Smooth muscle cell (in vitro differentiated cells): ENCODE results near the gene NOLC1. TPM values are rescaled to one million over a fixed set of nuclear protein-coding genes. Genes with fewer than 3 reads are reported as not detected.

ENCODE experiments used
- DNase-seq: peaks from one replicate; lab custom pipeline; 2025; ENCODE audit not compliant: unreplicated experiment; lab: John Stamatoyannopoulos, UW
- H2AFZ ChIP-seq: fragments of 200-600 bp; sonication (generic); 2 replicates; pipeline ENCODE4 v1.6.0; 2016; ENCODE audit warnings: antibody characterized with exemption, low read depth, mild to moderate bottlenecking
- H3F3A ChIP-seq: fragments of 200-600 bp; sonication (generic); 2 replicates; pipeline ENCODE4 v1.6.0; 2017; ENCODE audit warnings: antibody characterized with exemption, low read depth
- H3K27ac ChIP-seq: fragments of 200-600 bp; sonication (generic); 2 replicates; pipeline ENCODE4 v1.5.1; 2016; ENCODE audit warnings: low read depth, mild to moderate bottlenecking
- H3K27me3 ChIP-seq: fragments of 200-600 bp; sonication (generic); 2 replicates; pipeline ENCODE4 v1.6.1; 2016; ENCODE audit warnings: low read depth, mild to moderate bottlenecking
- H3K36me3 ChIP-seq: fragments of 200-600 bp; sonication (generic); 2 replicates; pipeline ENCODE4 v1.5.1; 2016; ENCODE audit warnings: low read depth
- H3K4me1 ChIP-seq: fragments of 200-600 bp; sonication (generic); 2 replicates; pipeline ENCODE4 v1.5.1; 2016; ENCODE audit warnings: low read depth
- H3K4me2 ChIP-seq: fragments of 200-600 bp; sonication (generic); 2 replicates; pipeline ENCODE4 v1.6.0; 2016; ENCODE audit warnings: mild to moderate bottlenecking
- H3K4me3 ChIP-seq: fragments of 200-600 bp; sonication (generic); 2 replicates; pipeline ENCODE4 v1.5.1; 2016; ENCODE audit warnings: mild to moderate bottlenecking
- H3K79me2 ChIP-seq: fragments of 200-600 bp; sonication (generic); 2 replicates; pipeline ENCODE4 v1.6.0; 2016; ENCODE audit warnings: low read depth, mild to moderate bottlenecking
- H3K9ac ChIP-seq: fragments of 200-600 bp; sonication (generic); 2 replicates; pipeline ENCODE4 v1.6.0; 2016; ENCODE audit warnings: low read depth
- H3K9me3 ChIP-seq: fragments of 200-600 bp; sonication (generic); replicated peaks from 2 replicates; pipeline ENCODE4 v1.5.1; 2016; ENCODE audit warnings: low read depth
- H4K20me1 ChIP-seq: fragments of 200-600 bp; sonication (generic); 2 replicates; pipeline ENCODE4 v1.6.0; 2016; ENCODE audit warnings: low read depth
- CTCF ChIP-seq: fragments of 200-600 bp; sonication (generic); IDR thresholded peaks from 2 replicates; pipeline ENCODE4 v1.5.1; 2017; ENCODE audit warnings: borderline replicate concordance, mild to moderate bottlenecking, antibody characterized with exemption; ENCODE audit not compliant: insufficient read depth, poor library complexity, severe bottlenecking
- WGBS: methylation state at CpG from one replicate; pipeline ENCODE4 v1.1.7; 2016; ENCODE audit warnings: low lambda C conversion rate; 5-methylcytosine and 5-hydroxymethylcytosine counted together
- polyA plus RNA-seq: library from polyadenylated mRNA; unstranded; fragments of >200 nt; fragmentation: Nextera tagmentation; extraction: Ambion mirVana; gene quantifications from 2 replicates; pipeline ENCODE4 v1.2.1, GENCODE V29; 2016
- total RNA-seq: library from RNA; depleted of rRNA; stranded (reverse); fragments of >200 nt; gene quantifications from 2 replicates; pipeline ENCODE4 v1.2.3, GENCODE V29; 2014

Gene NOLC1
- total and polyA plus RNA-seq, 2 experiments from 2014 or later = 41.2 to 46.6 TPM

DNA sequence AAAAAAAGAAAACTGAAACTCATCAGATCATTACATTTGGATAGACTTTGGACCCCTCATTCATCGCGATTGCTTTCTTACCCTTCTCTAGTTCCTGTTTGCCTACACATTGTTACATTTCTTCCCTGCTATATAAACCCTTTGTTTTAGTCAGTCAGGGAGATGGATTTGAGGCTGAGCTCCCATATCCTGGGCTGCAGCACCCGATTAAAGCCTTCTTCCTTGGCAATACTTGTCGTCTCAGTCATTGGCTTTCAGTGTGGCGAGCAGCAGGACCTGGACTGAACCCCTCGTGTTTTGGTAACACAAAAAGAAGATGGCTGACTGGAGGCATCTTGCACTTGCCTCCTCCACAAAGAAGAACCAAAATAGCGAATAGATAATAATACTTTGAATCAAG is 39.8 kb downstream of the NOLC1 start:
- DNase-seq = no peak
- WGBS = 81% methylated on average over 7 of the region's 7 CpGs
- Histone ChIP-seq H3K79me2 (no peaks in the 10 kb centered on the region), H2AFZ (no peak overlapping the region), H4K20me1 (no peaks in the 10 kb centered on the region), H3K4me1 (peaks cover 5% of the 10 kb centered on the region), H3K4me3 (no peak overlapping the region), H3K9ac (no peak overlapping the region), H3F3A (no peaks in the 10 kb centered on the region), H3K9me3 (no peaks in the 10 kb centered on the region), H3K27ac (no peak overlapping the region), H3K27me3 (no peaks in the 10 kb centered on the region), H3K4me2 (no peak overlapping the region), H3K36me3 (no peaks in the 10 kb centered on the region)
- TF ChIP-seq CTCF = no peak

- Histone ChIP-seq H3K4me2 (no peak overlapping the region), H3F3A (no peaks in the 10 kb centered on the region), H3K27ac (no peak overlapping the region), H2AFZ (no peak overlapping the region), H3K4me1 (no peaks in the 10 kb centered on the region), H3K79me2 (no peaks in the 10 kb centered on the region), H3K4me3 (no peak overlapping the region), H3K36me3 (no peaks in the 10 kb centered on the region), H3K9me3 (no peaks in the 10 kb centered on the region), H4K20me1 (no peaks in the 10 kb centered on the region), H3K27me3 (no peaks in the 10 kb centered on the region), H3K9ac (no peak overlapping the region)
- no peak for TF ChIP-seq CTCF
- DNase-seq = no peak
- 80% methylated on average over 6 of the region's 6 CpGs for WGBS
Observed at GRCh38 chr10:102195296-102195870, 43.2 kb downstream of the NOLC1 start.

DNA sequence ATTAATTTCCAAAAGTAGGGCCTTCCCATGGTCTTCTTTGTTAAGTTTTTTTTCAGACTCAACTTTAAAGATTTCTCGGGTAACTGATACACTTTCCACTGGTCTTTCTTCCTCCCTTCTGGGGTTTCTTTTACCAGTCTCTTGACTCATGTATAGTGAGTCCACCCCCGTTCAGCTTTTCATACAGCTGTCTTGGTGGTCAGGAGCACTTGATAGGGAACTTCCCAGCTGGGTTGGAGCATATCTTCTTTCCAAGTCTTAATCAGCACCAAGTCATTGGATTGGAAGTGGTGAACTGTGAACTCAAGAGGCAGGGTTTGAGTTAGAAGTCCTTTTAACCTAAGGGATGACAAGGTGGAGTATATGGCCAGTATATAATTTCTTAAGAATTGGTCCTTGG is 44.7 kb downstream of the NOLC1 start:
- no peaks in the 10 kb centered on the region for H3K27me3 ChIP-seq
- 79% methylated on average over 2 of the region's 2 CpGs for WGBS
- H3K79me2 ChIP-seq = no peaks in the 10 kb centered on the region
- no peak overlapping the region for H3K4me2 ChIP-seq
- H3K36me3 ChIP-seq = no peaks in the 10 kb centered on the region
- H3F3A ChIP-seq = no peaks in the 10 kb centered on the region
- no peaks in the 10 kb centered on the region for H4K20me1 ChIP-seq
- no peak for DNase-seq
- no peak overlapping the region for H3K27ac ChIP-seq
- H3K4me3 ChIP-seq = no peak overlapping the region
- no peaks in the 10 kb centered on the region for H3K9me3 ChIP-seq
- no peak overlapping the region for H2AFZ ChIP-seq
- no peak for TF ChIP-seq CTCF
- no peak overlapping the region for H3K9ac ChIP-seq
- H3K4me1 ChIP-seq = no peaks in the 10 kb centered on the region

DNA sequence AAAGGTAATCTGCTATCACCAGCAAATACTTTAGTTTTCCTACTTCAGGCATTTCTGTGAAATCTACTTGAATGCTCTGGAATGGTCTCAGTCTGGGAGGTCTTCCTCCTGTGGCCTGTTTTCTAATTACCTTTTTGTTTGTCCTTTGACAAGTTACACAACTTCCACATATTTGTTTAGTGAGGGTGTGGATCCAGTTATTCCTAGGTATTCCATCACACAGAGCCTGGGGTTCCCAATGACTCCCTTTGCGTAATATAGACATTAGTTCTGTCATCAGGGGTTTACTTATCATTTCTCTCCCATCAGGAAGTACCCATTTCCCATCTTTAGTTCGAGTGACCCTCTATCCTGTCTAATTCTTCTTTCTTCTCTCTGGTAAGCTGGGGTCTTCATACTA is 45.8 kb downstream of the NOLC1 start:
- no peak overlapping the region for H3K4me2 ChIP-seq
- H3F3A ChIP-seq = no peaks in the 10 kb centered on the region
- H3K9me3 ChIP-seq = no peaks in the 10 kb centered on the region
- no peak overlapping the region for H3K27ac ChIP-seq
- H4K20me1 ChIP-seq = no peaks in the 10 kb centered on the region
- no peaks in the 10 kb centered on the region for H3K36me3 ChIP-seq
- H3K4me3 ChIP-seq = no peak overlapping the region
- TF ChIP-seq CTCF = no peak
- H3K27me3 ChIP-seq = no peaks in the 10 kb centered on the region
- 87% methylated on average over 2 of the region's 2 CpGs for WGBS
- no peak for DNase-seq
- no peak overlapping the region for H3K9ac ChIP-seq
- H2AFZ ChIP-seq = no peak overlapping the region
- no peaks in the 10 kb centered on the region for H3K4me1 ChIP-seq
- no peaks in the 10 kb centered on the region for H3K79me2 ChIP-seq
